ENCODE data around the gene HCFC1.
"Not testable (repeated sequence)": the region's sequence is repeated elsewhere in the genome, so short reads cannot be mapped to it uniquely, and the experiment has no call there.

Gene HCFC1

GRCh38 chrX:154008521-154008920, 36.9 kb upstream of the HCFC1 start:
- no peak for DNase-seq (ENCODE audit: low spot score)

GRCh38 chrX:154006947-154007346, 35.3 kb upstream of the HCFC1 start:
- no peak for DNase-seq (ENCODE audit: low spot score)

- DNase-seq (ENCODE audit: low spot score), result no peak
These were observed 32.7 kb upstream of the HCFC1 start for GRCh38 chrX:154004315-154004714.

GRCh38 chrX:154002215-154002719, 30.6 kb upstream of the HCFC1 start:
- DNase-seq (ENCODE audit: low spot score), result peak; percentile 62

GRCh38 chrX:154000051-154000450, 28.4 kb upstream of the HCFC1 start:
- DNase-seq (ENCODE audit: low spot score), result no peak

GRCh38 chrX:153999359-154000037, 27.9 kb upstream of the HCFC1 start:
- DNase-seq (ENCODE audit: low spot score), result no peak

- DNase-seq (ENCODE audit: low spot score), result no peak
These were observed 23.9 kb upstream of the HCFC1 start for GRCh38 chrX:153995504-153995903.

- DNase-seq (ENCODE audit: low spot score), result not testable (repeated sequence)
These were observed 22.8 kb upstream of the HCFC1 start for GRCh38 chrX:153994398-153994797.

GRCh38 chrX:153993978-153994377, 22.4 kb upstream of the HCFC1 start:
- no peak for DNase-seq (ENCODE audit: low spot score)

GRCh38 chrX:153993079-153993478, 21.5 kb upstream of the HCFC1 start:
- no peak for DNase-seq (ENCODE audit: low spot score)

- DNase-seq (ENCODE audit: low spot score), result no peak
These were observed 20.6 kb upstream of the HCFC1 start for GRCh38 chrX:153992180-153992579.

- no peak for DNase-seq (ENCODE audit: low spot score)
These were observed 19.5 kb upstream of the HCFC1 start for GRCh38 chrX:153991013-153991580.

- DNase-seq (ENCODE audit: low spot score), result no peak
These were observed 18.5 kb upstream of the HCFC1 start for GRCh38 chrX:153989973-153990655.

- no peak for DNase-seq (ENCODE audit: low spot score)
These were observed 16.9 kb upstream of the HCFC1 start for GRCh38 chrX:153988493-153988892.

GRCh38 chrX:153984351-153985178, 12.9 kb upstream of the HCFC1 start:
- peak; percentile 45 for DNase-seq (ENCODE audit: low spot score)

- DNase-seq (ENCODE audit: low spot score), result no peak
These were observed 11.7 kb upstream of the HCFC1 start for GRCh38 chrX:153983321-153983801.

GRCh38 chrX:153981771-153982533, 10.3 kb upstream of the HCFC1 start:
- peak; percentile 88 for DNase-seq (ENCODE audit: low spot score)

GRCh38 chrX:153981231-153981630, 9.6 kb upstream of the HCFC1 start:
- DNase-seq (ENCODE audit: low spot score), result no peak

GRCh38 chrX:153980394-153980793, 8.8 kb upstream of the HCFC1 start:
- not testable (repeated sequence) for DNase-seq (ENCODE audit: low spot score)

- no peak for DNase-seq (ENCODE audit: low spot score)
These were observed 3.2 kb upstream of the HCFC1 start for GRCh38 chrX:153974726-153975286.
